GM18508 (cell line): ENCODE measurements around the gene FAHD1.
"Not testable (repeated sequence)": the region's sequence is repeated elsewhere in the genome, so short reads cannot be mapped to it uniquely, and the experiment has no call there.

Source experiments
- ATAC-seq: cut with Tn5 transposase; IDR thresholded peaks from one replicate; pipeline ENCODE4 v1.9.1; 2021; ENCODE audit warnings: moderate number of reproducible peaks; ENCODE audit not compliant: insufficient read depth, unreplicated experiment

Gene FAHD1

DNA sequence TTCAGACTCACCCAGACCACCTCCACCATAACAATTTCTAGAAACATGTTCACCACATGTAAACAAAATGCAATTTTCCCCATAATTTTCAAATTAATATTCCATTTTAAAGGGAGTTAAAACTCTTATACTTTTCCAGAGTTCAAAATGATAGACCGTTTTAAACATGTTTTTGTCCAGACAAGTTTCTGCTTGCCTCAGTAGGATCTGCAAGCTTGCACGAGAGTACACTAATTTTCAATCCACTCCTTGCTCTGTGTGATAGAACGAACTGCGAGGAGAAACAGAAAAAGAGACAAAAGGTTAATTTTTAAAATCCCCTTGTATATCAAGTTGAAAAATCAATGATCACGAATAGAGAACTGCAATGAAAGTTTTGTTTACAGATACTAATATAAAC lies 7.1 kb downstream of the FAHD1 start:
- no peak for ATAC-seq

GRCh38 chr16:1839554-1839953 lies 12.5 kb downstream of the FAHD1 start:
- ATAC-seq: no peak

DNA sequence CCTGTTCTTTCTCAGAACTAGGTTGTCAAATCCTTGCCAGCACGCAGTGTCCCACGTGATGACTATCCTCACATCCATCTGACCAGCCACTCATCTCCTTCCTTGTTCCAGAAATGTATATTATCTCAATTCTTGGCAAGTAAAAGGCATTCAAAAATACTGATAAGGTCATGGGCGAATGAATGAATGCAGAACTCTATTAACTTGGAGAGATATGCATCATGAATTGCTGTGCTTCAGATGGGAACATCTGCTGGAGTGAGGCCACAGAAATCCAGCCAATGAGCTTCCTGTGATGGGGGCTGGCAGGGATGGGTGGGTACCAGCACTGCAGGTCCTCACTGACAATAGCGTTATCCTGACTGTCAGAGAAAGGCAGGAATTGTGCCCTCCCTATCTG lies 19.0 kb downstream of the FAHD1 start:
- ATAC-seq: no peak

DNA sequence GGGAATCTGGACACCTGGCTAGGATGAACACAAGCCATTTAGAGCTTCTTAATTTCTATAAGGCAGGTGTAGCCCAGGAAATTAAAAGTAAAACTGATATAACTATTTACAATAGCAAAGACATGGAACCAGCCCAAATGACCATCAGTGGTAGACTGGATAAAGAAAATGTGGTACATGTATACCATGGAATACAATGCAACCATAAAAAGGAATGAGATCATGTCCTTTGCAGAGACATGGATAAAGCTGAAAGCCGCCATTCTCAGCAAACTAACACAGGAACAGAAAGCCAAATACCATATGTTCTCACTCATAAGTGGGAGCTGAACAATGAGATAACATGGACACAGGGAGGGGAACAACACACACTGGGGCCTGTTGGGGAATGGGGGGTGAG lies 19.4 kb downstream of the FAHD1 start:
- no peak for ATAC-seq

DNA sequence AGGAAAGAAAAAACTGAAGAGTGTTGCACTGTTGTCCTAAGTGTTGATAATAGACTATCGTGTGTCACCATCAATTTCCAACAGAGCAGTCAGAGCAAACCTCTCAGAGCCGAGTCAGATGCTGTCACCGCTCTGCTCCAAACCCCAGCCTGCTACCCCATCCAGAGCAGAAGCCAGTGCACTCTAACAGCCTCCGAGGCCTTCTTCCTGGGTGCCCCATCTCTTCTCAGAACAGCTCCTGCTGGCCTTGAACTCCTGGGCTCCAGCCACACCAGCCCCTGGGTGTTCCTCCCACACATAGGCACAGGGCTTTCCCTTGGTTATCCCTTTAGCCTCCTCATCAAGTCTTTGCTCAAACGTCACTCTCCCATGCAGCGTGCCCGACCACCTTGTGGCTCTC lies 24.0 kb downstream of the FAHD1 start:
- ATAC-seq: no peak

DNA sequence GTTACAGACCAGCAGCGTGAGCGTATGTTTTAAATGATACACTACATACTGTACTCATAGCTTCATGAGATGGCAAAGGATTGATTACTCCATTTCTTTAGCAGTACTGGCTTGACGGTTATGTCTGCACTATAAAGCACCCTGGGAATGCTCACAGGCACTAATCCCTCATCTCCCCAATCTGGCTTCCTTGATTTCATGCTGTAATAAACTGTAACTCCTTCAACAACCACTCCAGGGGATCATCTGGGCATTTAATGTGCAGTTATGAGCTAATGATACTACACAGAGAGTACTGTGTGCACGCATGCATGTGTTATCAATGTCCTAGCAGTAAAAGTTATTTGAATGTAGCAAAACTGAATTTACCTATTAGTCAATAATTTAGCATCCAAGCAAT lies 24.8 kb downstream of the FAHD1 start:
- no peak for ATAC-seq

GRCh38 chr16:1857433-1858097 lies 30.6 kb downstream of the FAHD1 start:
- no peak for ATAC-seq

DNA sequence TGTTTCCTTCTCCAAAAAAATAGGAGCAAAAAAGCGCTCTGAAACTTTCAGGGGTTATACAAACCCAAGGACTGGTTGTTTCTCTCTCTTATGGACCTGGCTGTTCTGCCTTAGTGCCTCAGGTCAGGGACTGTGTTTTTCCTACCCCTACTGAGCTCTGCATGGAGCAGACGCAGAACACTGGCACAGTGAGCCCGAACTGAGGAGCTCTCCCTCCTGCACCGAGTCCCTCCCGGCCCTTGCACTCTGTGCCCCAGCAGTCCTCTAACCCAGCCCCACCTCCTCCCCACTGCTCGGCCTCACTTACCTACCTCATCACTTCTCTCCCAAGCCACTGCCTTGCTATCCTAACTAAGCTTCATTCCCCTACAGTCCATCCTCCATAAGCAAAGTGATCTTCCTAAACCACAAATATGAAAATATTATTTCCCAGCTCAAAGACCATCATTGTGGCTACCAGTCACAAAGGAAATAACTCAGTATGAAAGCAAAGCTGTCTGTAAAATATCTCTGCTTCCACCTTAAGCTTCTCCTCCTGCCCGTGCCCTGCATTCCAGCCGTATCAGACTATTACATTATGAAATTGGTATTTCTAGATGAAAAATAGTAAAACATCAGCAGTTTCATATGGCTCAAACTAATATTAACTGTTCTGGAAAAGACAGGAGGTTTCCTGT lies 31.3 kb downstream of the FAHD1 start:
- ATAC-seq: no peak

- no peak for ATAC-seq
These were observed 32.6 kb downstream of the FAHD1 start for GRCh38 chr16:1859650-1860049.

- ATAC-seq: no peak
These were observed 34.7 kb downstream of the FAHD1 start for GRCh38 chr16:1861730-1862129.

DNA sequence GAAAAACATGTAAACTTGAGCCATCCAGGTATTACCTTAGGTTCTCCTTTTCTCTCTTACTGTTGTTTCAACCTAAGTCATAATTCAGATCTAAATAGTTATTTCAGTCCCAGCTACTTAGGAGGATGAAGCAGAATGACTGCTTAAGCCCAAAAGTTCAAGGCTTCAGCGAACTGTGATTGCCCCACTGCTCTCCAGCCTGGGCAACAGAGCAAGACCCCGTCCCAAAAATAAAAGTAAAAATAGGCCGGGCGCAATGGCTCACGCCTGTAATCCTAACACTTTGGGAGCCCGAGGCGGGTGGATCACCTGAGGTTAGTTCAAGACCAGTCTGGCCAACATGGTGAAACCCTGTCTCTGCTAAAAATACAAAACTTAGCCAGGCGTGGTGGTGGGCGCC lies 35.4 kb downstream of the FAHD1 start:
- ATAC-seq: no peak

DNA sequence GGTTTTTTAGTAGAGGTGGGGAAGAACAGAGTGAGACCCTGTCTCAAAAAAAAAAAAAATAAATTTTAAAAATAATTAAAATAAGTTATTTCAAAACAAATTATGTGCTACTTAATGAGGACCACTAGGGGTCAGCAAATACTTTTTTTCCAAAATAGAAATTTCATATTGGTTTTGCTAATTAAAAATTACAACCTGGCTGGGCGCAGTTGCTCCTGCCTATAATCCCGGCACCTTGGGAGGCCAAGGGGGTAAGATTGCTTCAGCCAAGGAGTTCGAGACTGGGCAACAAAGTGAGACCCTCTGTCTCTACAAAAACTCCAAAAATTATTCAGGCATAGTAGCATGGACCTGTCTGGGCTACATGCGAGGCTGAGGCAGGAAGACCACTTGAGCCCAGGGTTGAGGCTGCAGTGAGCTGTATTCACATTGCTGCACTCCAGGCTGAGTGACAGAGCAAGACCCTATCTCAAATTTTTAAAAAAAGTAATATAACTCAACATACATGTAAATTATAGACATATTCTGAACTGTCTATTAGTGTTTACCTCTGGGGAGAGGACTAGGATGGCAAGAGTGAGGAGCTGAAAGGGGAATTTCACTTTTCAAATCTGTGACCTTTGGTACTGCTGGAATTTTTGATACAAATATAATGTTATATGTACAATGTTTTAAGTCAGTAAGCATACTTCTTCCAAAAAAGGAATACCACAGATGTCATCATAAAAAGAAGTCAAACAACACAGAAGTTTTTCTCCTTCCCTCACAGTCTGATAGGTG lies 36.9 kb downstream of the FAHD1 start:
- ATAC-seq: no peak

GRCh38 chr16:1865902-1866690 lies 39.1 kb downstream of the FAHD1 start:
- ATAC-seq: no peak

- no peak for ATAC-seq
These were observed 43.5 kb downstream of the FAHD1 start for GRCh38 chr16:1870365-1871082.

GRCh38 chr16:1871974-1872635 lies 45.1 kb downstream of the FAHD1 start, which contains the start of gene MEIOB:
Gene MEIOB, minus strand, starts transcription at chr16:1872164. Its CDS starts 3,989 bp downstream, at chr16:1868175.
- ATAC-seq: no peak

- no peak for ATAC-seq
These were observed 47.8 kb downstream of the FAHD1 start for GRCh38 chr16:1874854-1875253.

DNA sequence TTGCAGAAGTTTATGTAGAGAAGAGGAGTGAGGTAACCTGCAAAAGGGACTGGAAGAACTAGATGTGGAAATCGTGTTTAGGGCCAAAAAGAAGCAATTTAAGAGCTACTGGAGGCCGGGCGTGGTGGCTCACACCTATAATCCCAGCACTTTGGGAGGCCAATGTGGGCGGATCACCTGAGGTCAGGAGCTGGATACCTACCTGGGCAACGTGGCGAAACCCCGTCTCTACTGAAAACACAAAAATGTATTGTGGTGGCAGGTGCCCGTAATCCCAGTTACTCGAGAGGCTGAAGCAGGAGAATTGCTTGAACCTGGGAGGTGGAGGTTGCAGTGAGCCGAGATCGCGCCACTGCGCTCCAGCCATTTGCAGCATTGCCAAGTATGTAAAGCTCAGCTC lies 49.1 kb downstream of the FAHD1 start:
- not testable (repeated sequence) for ATAC-seq

DNA sequence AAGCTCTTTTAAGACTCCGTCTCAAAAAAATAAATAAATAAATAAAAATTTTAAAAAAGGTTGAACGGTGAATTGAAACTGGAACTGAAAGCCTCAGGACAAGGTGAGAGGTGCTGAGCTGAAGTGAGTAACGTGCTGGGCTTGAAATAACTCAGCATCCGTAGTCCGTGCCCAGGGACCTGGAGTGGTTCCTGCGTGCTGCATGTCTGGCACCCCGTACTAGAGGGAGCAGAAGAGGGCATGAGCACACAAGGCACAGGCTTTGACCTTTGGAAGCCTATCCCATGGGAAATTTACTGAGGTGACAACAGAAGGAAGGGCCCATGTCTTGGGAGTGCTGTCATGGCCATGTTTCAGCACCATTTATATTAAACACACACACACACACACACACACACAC lies 49.5 kb downstream of the FAHD1 start:
- no peak for ATAC-seq

DNA sequence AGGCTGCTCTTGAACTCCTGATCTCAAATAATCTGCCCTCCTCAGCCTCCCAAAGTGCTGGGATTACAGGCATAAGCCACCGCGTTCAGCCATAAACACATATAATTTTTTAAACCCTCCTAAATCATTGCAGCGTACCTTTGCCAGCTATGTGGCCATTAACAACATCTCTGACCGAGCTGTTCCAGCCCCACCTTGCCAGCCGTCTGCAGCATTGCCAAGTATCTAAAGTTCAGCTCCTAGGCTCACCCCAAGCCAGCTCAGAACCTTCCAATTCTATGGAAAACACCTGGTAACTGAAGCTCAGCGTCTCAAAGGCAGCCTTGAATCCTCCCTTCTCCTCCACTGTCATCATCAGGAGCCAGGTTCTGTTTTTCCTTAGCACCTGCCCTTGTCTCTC lies 50.1 kb downstream of the FAHD1 start:
- no peak for ATAC-seq
